Measurements from ENCODE around the gene HSD3B7.

DNA sequence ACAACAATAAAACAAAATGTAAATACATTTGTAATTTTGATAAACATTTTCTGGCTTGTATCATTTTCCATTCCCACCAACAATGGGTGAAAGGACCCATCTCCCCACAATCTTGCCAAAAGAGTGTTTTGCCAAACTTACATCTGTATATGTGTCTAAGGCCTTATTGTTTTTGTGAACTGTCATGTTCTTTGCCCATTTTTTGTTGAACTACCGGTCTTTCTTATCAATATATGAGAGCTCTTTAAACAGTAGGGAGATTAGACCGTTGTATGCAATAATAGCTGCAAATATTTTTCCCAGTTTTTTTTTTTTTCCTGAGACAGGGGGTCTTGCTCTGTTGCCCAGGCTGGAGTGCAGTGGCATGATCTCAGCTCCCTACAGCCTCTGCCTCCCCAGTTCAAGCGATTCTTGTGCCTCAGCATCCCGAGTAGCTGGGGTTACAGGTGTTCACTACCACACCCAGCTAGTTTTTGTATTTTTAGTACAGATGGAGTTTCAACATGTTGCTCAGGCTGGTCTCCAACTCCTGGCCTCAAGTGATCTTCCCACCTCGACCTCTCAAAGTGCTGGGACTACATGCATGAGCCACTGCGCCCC is 38.7 kb downstream of the HSD3B7 start:
- TF ChIP-seq, protein P1, sequence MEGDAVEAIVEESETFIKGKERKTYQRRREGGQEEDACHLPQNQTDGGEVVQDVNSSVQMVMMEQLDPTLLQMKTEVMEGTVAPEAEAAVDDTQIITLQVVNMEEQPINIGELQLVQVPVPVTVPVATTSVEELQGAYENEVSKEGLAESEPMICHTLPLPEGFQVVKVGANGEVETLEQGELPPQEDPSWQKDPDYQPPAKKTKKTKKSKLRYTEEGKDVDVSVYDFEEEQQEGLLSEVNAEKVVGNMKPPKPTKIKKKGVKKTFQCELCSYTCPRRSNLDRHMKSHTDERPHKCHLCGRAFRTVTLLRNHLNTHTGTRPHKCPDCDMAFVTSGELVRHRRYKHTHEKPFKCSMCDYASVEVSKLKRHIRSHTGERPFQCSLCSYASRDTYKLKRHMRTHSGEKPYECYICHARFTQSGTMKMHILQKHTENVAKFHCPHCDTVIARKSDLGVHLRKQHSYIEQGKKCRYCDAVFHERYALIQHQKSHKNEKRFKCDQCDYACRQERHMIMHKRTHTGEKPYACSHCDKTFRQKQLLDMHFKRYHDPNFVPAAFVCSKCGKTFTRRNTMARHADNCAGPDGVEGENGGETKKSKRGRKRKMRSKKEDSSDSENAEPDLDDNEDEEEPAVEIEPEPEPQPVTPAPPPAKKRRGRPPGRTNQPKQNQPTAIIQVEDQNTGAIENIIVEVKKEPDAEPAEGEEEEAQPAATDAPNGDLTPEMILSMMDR (IDR thresholded peaks at IDR 0.05; ENCODE audit: insufficient read depth, low read length): no peak
- no peak for TF ChIP-seq SPI1 (IDR thresholded peaks at IDR 0.05; ENCODE audit: borderline replicate concordance, low read depth)

All from HL-60 (cell line).